ENCODE results near the gene PRPSAP2.

GRCh38 chr17:18944646-18945045, 86.7 kb downstream of the PRPSAP2 start:
- TF ChIP-seq EZH2 (IDR thresholded peaks at IDR 0.05; ENCODE audit: borderline replicate concordance, low read length) = no peak
- no peak for TF ChIP-seq CTCF (conservative IDR thresholded peaks at IDR 0.05 in 1 of 2, IDR thresholded peaks at IDR 0.05 in 1 of 2; ENCODE audit: extremely low read depth in 1 of 2, insufficient read depth in 1 of 2, low read depth in 1 of 2, low read length in 2 of 2)
